Stromal cell of bone marrow (primary cell): ENCODE measurements around the gene THAP3.
"Not testable (repeated sequence)": the region's sequence is repeated elsewhere in the genome, so short reads cannot be mapped to it uniquely, and the experiment has no call there.

Experiments
- DNase-seq: peaks from one replicate; pipeline ENCODE4 v3.0.0-alpha.2; 2012; ENCODE audit warnings: low read depth

Gene THAP3

GRCh38 chr1:6591222-6591621 lies 33.4 kb upstream of the THAP3 start:
- DNase-seq = no peak

GRCh38 chr1:6591644-6592043 lies 33.0 kb upstream of the THAP3 start:
- no peak for DNase-seq

DNA sequence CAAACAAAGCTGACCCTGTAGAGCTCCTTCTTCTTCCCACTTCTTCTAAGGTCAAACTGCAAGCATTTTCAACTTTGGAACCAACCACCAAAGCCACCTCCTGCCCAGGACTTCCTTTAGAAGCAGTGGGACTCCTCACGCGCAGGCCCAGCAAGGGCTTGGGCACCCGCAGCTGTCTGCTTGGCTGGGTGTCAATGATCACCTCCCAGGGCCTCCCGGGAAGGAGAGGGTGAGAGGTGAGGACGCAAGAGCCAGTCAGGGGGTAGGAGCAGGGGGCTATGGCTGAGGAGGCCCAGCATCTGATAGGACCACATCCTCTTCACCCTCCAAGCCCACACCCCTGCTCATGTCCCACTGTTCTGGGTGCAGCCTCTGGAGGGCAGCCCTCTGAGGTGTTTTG lies 32.2 kb upstream of the THAP3 start:
- no peak for DNase-seq

DNA sequence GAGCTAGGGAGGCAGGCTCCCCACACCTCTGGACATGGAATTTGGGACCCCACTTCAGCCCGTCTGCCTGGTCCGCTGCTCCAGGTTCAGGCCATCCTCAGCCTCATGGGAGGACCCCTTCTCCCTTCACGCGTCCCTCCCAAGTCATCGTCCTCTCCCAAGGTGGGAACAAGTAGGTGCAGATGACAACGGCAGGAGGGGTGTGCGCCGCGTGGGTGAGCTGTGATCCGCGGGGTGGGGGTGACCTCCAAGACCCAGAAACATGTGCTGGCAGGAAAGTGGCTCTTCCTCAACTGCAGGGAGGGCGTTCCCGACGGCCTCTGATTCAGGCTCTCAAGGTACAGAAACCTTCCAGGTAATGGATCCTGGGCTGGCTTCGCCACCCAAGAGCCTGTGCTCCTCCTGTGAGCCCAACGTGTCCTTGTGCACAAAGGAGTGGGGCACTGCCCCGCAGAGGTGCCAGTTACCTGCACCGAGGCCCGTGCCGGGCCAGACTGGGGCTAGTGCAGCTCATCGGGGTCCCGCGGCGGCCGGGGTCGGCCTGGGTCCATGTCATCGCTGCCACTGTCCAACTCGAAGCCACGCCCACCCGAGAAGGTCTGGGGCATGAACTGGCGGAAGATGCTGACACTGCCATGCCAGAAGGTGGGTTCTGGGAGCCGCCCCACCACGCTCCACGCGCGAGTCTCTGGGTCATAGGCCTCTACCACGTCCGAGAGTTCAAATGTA lies 31.6 kb upstream of the THAP3 start:
- DNase-seq = no peak

GRCh38 chr1:6593810-6594209 lies 30.9 kb upstream of the THAP3 start:
- no peak for DNase-seq

GRCh38 chr1:6594977-6595740 lies 29.5 kb upstream of the THAP3 start:
- no peak for DNase-seq

- DNase-seq = no peak
These were observed 28.3 kb upstream of the THAP3 start for GRCh38 chr1:6596351-6596750.

- DNase-seq = no peak
These were observed 27.5 kb upstream of the THAP3 start for GRCh38 chr1:6596886-6597776.

GRCh38 chr1:6597777-6598131 lies 26.9 kb upstream of the THAP3 start:
- DNase-seq = no peak

DNA sequence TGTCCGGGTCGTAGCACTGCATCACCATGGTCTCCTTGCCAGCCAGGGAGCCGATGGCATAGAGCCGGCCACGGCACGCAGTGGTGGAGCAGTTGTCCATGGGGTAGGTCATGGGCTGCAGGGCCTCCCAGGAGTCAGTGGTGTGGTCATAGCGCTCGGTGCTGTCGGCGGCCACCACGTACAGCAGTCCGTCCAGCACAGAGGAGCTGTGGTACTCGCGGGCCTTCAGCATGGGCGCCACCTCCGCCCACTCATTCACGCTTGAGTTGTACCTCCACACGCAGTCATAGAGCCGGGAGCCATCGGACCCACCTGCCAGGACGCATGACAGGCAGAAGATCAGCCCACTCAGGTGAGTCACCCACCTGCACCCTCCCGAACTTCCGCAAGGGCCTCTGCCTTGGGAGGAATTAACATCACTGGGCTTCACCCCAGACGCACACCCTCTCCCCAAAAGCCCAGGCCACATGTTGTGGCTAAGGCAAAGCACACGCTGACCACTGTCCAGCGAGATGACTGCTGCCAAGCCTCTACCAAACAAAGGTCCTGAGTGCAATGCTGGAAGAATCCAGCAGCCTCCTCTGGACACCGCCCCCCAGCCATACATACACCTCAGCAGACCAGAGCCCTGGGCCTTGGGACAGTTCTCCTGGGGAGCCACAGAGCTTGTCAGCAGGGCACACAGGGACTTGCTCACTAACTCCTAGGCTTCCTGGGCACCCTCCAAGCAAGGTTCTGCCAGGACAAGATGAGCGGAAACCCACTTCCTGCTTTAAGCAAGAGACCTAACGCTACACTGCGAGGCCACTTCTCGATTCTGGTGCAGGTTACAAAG lies 25.3 kb upstream of the THAP3 start:
- DNase-seq = no peak

- DNase-seq = not testable (repeated sequence)
These were observed 24.7 kb upstream of the THAP3 start for GRCh38 chr1:6599991-6600390.

- no peak for DNase-seq
These were observed 24.1 kb upstream of the THAP3 start for GRCh38 chr1:6600410-6601048.

DNA sequence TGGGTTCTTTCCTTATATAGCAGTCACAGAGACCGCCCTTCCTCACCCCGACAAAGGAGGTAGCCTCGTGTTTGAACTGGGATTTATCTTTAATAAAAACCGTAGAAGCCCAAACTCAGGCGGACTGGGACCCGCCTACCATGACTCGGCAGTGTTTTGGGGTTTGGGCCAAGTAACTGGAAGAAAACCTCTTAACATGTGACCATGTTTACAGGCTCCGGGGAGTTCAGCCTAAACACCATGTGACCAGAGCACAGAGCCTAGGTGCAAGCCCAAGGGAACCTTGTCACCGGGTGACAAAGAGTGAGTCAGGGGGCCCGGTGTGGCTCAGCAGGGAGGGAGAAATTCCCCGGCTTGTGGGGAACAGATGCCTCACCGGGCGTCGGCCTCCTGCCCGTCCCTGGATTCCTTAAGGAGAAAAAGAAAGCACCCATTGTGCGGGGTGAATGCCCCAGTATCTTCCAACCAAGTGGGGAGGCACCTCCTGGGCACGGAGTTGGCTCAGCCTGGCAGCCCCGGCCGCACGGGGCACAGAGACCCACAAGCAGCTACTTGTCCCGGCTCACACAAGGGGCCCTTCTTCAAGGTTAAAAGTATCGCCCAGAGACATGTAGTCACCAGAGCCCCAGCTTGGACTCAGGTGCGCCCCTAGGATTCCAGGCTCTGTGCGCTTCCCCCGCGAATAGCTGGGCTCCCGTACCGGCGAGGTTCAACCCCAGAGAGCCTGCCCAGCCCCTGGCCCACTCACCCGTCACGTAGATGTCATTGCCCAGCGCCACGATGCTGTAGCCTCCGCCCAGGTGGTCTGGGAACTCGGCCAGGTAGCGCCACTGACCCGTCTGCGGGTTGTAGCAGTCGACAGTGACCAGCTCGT lies 23.4 kb upstream of the THAP3 start:
- DNase-seq = peak; percentile 94

- no peak for DNase-seq
These were observed 22.6 kb upstream of the THAP3 start for GRCh38 chr1:6601923-6602668.

- DNase-seq = peak; percentile 80
These were observed 21.9 kb upstream of the THAP3 start, which contains the start of gene KLHL21 for GRCh38 chr1:6602669-6603237. KLHL21 (minus strand) TSS chr1:6602869; CDS start chr1:6602817, 52 bp downstream.

DNA sequence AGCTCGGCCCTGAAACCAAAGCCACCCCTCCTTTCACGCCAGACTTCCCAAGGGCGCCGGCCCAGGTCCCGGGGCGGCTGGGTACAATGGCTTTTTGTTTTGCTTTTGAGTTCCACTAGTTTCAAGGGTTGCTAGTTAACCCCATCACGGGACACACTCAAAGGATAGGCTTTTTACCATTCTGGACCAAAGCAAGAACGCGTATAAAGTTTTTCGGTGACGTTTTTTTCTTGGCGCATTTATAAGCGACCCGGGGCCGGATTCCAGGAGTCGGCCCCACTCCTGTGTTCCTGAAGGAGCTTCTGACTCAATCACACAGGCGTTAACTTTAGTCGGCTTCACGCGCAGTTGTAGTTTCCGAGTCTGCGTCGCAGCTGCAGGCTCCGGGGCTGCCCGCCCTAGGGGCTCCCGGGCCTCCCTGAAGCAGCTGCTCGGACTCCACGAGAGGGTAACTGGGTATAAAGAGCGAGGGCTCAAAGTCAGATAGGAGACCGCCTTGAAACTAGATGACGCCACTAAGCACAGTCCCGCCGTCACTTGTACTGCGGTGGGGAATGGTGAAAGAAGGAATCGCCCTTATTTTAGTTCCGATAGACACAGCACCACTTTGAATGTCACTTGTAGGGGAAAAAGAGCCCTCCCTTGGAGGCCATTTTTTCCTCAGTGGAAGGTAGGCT lies 21.3 kb upstream of the THAP3 start:
- DNase-seq = peak; percentile 72

DNA sequence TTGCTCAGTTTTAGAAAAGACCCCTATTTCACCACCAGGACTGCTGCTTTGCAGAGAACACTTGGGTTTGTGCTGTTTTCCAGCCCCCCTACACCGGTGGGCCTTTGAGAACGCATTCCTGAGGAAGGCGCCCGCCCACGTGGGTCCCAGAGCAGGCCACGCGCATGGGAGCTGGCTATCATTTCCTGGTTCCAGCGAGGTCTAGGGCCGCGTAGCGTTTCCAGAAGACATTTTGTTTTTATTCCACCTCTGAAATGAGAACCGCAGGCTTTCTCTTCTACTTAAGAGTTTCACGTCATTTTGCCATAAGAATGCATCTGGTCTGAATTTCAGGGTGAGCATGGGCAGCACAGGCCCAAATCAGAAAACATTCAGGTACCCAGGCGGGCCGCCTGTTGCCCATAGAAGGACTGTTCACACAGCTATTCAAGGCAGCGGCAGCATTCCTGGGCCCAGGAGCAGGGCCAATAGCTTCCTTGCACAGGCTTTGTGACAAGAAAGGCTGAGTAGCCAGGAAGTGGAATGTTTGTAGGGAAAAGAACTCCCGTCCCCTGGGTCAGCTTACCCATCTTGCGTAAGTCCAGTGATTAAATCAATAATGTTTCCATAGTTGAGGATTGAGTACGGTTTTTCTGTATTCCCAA lies 20.6 kb upstream of the THAP3 start:
- DNase-seq = peak; percentile 85
